ENCODE measurements around the gene LPAR3.

LPAR3 gene

DNA sequence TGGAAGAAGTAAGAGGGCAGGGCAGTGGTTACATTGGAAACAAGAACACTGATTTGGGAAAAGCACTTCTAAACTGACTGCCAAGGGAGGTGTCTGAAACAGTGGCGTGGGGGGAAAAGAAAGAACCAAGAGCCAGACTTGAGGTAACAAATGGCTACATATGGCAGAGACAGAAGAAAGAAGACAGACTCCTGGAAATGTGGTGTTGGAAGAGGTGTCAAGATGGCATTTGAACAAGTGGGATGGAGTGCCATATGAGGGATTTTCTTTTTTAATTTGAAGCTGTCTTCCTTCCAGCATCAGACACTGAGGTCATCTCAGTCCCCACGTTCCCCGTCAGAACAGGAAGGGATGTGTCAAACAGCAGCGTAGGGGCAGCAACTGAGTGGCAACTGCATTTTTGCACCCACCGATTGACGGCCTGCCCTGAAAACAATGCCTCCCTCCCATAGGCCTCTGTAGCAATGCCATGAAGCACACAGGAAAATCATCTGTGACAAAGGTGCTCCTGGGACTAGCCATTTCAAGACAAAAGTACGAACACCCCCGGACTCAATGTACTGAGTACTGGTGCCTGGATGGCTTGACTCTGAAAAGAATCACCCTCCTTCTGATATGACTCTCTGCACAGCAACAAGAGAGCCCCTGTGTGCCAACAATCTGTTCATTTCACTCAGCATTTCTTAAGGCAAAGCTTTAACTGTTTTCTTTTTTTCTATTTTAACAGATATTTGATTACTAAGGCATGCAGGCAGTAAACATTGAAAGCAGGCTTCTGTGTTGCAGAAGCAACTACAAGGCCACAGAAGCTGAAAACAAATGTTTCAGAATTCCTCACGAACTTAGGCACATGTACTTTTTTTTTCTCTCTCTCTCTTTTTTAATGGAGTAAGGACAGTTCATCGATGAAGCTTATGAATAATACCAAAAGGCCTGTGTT lies 37.0 kb downstream of the LPAR3 start:
- DNase-seq (ENCODE audit: low spot score): no peak

DNA sequence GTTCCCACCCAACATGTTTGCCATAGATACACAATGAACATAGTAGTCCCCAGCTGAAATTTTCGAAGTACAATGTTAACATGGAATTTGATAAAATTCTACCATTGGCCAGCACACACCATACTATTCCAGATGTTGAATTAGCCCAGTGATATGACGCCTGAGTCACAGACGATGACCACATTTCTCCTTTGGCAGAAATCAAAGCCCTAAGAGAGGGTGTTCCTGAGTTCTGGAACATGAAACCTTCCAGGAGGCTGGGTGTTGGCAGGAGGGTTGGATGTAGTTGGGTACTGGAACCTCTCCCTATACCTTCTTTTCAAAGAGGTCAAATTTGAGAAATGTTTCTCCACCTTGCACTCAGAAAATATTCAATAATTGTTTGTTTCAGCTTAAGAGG lies 37.8 kb downstream of the LPAR3 start:
- DNase-seq (ENCODE audit: low spot score): peak; percentile 25

GRCh38 chr1:84853741-84854721 lies 39.0 kb downstream of the LPAR3 start:
- peak; percentile 48 for DNase-seq (ENCODE audit: low spot score)

DNA sequence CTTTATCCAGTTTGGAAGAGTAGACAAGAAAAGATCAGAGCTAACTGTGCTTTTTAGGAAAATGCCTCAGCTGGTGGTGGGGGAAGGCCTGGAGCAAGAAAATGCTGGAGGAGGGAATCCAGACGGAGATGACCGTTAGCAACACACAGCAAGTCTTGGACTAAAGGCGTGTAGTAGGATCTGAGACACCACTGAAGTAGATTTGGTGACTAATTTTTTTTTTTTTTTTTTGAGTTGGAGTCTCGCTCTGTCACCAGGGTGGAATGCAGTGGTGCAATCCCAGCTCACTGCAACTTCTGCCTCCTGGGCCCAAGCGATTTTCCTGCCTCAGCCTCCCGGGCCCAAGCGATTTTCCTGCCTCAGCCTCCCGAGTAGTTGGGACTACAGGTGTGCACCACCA lies 41.2 kb downstream of the LPAR3 start:
- DNase-seq (ENCODE audit: low spot score): peak; percentile 92

DNA sequence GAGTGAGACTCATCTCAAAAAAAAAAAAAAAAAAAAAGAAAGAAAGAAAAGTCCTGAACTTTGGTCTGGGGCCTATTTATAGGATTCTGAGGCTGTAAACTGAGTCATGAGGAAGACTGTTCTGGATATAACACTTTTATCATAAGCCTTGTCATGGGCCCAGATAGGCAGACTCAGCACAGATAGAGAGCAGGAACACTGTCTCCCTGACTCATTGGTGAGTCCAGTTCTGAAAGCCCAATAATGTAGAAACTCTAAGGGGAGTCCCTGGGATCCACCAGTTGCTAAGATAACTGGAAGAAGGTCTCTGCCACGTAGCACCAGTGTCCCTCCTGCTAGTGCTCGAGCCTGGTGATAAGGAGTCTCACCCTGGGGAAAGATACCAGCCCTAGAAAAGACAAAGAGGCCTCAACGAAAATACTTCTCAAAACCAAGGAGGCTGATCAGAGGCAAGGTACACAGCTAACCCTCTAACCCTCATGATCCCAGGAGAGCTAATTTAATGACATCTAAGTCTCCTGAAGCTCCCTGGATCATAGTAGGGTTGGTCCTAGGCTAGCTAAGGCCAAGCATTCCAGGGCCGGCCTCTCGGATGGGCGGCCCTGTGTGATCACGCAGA lies 43.5 kb downstream of the LPAR3 start:
- DNase-seq (ENCODE audit: low spot score): no peak

DNA sequence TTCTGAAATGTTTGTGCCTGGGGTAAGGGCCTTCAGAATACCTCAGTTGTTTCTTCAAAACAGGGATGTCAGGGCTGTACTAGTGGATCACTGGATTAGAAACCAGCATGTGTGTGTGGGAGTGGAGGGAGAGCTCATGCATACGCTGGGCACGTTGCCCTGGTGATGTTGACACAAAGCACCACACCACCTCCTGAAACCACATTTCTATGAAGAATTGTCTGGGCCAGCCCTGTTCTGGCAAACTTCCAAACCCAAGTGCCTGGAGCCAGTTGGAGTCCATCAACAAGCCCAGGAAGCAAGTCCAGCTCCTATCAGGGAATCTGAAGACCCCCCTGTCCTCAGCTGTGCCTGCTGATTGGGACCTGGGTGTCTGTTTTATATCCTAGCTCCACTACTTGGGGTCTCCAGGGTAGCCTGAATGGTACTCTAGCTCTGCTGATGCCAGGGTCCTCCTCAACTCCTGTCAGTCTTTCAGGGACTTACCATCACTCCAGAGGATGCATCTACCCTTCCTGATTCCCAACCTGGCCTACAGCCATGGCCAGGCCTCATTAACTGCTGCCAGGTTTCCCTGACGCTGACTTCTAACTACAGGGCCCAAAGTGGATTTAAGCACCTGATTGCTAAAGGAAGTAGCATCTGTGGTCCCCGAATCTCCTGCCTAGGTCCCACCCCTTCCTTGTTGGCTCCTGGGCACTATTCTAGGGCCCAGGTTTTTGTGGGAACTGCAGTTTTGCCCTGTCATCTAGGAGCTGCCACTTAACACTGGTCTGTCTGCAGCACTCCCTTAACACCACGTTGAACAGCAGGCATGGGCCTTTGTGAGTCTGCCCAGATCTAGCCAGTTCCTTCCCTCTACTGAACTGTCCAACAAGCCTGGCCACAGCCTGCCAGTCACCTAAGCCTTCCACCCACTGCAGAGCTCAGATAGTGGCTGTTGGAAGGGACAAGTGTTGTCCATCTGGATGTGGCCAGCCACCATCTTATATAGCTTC lies 45.5 kb downstream of the LPAR3 start:
- peak; percentile 92 for DNase-seq (ENCODE audit: low spot score)

GRCh38 chr1:84846387-84846786 lies 46.6 kb downstream of the LPAR3 start:
- no peak for DNase-seq (ENCODE audit: low spot score)

GRCh38 chr1:84845357-84845756 lies 47.6 kb downstream of the LPAR3 start:
- DNase-seq (ENCODE audit: low spot score): no peak

- no peak for DNase-seq (ENCODE audit: low spot score)
Observed at GRCh38 chr1:84844094-84844493, 48.9 kb downstream of the LPAR3 start.

- no peak for DNase-seq (ENCODE audit: low spot score)
Observed at GRCh38 chr1:84842748-84843231, 50.2 kb downstream of the LPAR3 start.

DNA sequence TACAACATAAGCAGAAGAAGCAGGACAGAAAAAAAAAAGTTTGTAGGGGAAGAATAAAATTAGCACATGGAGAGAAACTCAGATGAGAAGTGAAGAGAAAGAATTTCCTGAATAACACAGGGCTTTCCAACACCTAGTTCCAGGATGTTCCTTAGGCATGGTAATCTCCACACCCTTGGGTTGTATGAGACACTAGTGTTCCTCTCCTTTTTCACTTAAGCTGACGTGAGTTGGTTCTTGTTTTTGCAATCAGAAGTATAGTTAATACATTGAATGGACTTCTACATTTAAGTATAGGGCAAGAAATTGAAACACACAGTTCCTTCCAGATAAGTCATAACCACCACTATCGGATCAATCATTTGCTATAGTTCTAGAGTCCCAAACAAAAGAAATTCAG lies 51.0 kb downstream of the LPAR3 start:
- no peak for DNase-seq (ENCODE audit: low spot score)

DNA sequence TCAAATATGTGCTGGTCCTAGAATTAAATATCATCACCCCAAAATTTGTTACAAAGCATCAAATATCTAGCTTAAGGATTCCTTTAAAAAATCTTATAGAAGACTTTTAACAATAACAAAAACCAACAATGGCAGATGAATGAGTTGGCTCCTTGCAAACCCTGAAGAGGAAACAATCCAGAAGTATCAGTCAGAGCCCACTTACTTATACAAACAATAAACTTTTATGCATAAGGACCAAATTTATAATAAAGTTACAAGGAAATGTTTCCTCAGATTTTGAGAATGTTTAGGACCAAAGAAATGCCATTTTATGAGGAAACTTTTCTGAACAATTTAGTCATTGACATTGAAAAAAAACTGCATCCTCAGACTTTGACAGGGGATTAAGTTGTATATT lies 52.7 kb downstream of the LPAR3 start:
- DNase-seq (ENCODE audit: low spot score): no peak

DNA sequence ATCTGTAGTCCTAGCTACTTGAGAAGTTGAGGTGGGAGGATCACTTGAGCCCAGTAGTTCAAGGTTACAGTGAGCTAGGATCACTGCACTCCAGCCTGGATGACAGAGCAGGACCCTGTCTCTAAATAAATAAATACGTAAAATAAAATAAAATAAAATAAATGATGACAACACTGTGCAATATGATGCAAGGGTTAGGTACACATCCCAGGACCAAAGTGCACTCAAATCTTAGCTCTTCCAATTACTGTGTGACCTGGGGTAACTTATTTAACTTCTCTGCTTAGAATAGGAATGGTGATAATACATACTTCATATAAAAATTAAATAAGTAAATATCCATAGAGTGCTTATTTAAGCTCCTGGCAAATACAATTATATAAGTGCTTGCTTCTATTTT lies 53.5 kb downstream of the LPAR3 start:
- DNase-seq (ENCODE audit: low spot score): no peak

DNA sequence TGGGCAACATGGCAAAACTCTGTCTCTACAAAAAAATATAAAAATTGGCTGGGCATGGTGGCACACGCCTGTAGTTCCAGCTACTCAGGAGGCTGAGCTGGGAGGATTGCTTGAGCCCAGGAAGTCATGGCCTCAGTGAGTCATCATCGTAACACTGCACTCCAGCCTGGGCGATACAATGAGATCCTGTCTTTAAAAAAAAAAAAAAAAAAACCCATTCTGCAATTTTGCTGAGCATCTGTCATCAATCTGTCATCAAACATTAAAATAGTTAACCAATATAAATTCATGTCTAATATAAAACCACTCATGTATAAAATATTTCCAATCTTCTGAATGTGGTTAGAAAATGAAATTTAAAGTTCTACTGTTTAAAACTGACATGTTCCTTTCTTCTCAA lies 56.9 kb downstream of the LPAR3 start:
- no peak for DNase-seq (ENCODE audit: low spot score)

- no peak for DNase-seq (ENCODE audit: low spot score)
Observed at GRCh38 chr1:84835169-84835568, 57.8 kb downstream of the LPAR3 start.

GRCh38 chr1:84834419-84835064 lies 58.5 kb downstream of the LPAR3 start:
- peak; percentile 38 for DNase-seq (ENCODE audit: low spot score)

DNA sequence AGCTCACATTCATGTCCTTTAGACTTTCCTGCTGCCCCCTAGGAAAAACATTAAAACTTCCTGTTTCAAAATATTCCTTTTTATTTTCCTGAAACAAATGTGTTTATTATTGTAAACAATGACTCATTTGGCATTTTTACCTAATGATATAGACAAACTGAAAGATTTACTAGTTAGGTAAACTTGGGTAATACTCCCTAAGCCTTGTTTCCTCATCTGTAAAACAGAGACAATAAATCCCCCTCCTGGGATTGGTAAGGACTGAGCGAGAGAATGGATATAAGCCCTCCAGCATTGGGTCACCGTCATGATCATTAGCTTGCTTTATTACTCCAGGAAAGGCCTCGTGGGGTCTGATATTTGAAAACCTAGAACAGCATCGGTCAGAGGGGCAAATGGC lies 59.8 kb downstream of the LPAR3 start:
- DNase-seq (ENCODE audit: low spot score): no peak

DNA sequence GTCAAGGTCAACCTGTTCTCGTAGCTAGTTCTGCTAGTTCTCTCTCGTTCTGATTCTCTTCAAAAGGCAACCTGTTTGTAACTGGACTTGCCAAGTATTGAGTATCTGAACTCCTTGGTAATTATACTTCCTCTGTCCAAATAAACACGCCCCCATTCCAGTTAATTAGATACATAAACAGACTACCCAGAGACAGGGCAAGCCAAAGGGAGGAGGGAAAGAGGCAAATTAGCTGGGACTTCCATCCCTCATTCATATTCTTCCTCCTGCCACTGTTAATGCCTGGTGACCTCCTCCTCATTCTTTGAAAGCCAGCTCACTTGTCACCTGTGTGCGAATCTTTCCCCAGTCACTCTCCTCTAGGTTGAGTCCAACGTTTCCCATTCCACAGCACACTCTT lies 62.9 kb downstream of the LPAR3 start:
- no peak for DNase-seq (ENCODE audit: low spot score)

GRCh38 chr1:84827976-84828375 lies 65.0 kb downstream of the LPAR3 start:
- no peak for DNase-seq (ENCODE audit: low spot score)

DNA sequence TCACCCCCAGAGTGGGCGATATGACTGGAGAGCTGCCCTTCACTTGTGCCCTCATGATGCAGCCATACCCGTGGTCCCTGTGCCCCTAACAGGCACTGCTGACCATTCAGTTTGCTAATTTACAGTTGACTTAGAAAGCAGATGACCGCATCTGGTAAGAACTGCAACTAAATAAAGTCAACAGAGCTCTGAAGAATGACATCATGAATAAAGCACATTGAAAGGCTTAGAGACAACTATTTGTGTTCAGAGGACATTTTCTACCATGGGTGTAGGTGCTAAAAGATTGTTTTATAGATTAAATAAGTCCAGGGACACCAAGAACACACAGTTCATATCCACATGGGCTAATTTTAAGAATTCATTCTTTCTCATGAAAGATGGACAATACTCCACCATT lies 65.5 kb downstream of the LPAR3 start:
- no peak for DNase-seq (ENCODE audit: low spot score)

All from AG20443 (cell line).